ENCODE data around the gene USP6.
A peak's percentile ranks its signal among the peaks of the same experiment; 100 is the strongest.
"Not testable (repeated sequence)": the region's sequence is repeated elsewhere in the genome, so short reads cannot be mapped to it uniquely, and the experiment has no call there.

Gene USP6

GRCh38 chr17:5111402-5112204 is 4.2 kb upstream of the USP6 start, which contains the start of gene ZNF232:
ZNF232 (minus strand) TSS chr17:5111878; CDS start chr17:5111822, 56 bp downstream.
- ATAC-seq: peak; percentile 94
- H3K4me1 Mint-ChIP-seq: peaks cover 31% of the 10 kb centered on the region
- H3K27ac Mint-ChIP-seq: peak within 1 kb of the TSS; percentile 67
- no peaks in the 10 kb centered on the region for H3K9me3 Mint-ChIP-seq
- peak within 1 kb of the TSS; percentile 80 for H3K4me3 Mint-ChIP-seq
- peak; percentile 89 to 96 for DNase-seq (ENCODE audit: low spot score in 2 of 2)
- H3K36me3 Mint-ChIP-seq: peaks cover 59% of the 10 kb centered on the region

GRCh38 chr17:5118219-5118618 is 2.4 kb downstream of the USP6 start:
- ATAC-seq (peak; percentile 38), DNase-seq (ENCODE audit: low spot score in 2 of 2) (no peak)
- Mint-ChIP-seq H3K27ac (no peak overlapping the region), H3K9me3 (no peaks in the 10 kb centered on the region), H3K4me1 (peaks cover 7% of the 10 kb centered on the region), H3K36me3 (peaks cover 13% of the 10 kb centered on the region), H3K4me3 (no peak overlapping the region)

GRCh38 chr17:5120036-5120435 is 4.2 kb downstream of the USP6 start:
- H3K36me3 Mint-ChIP-seq: no peaks in the 10 kb centered on the region
- no peak overlapping the region for H3K27ac Mint-ChIP-seq
- no peaks in the 10 kb centered on the region for H3K9me3 Mint-ChIP-seq
- DNase-seq (ENCODE audit: low spot score in 2 of 2) (no peak), ATAC-seq (no peak)
- peaks cover 7% of the 10 kb centered on the region for H3K4me1 Mint-ChIP-seq
- no peak overlapping the region for H3K4me3 Mint-ChIP-seq

GRCh38 chr17:5120436-5121185 is 4.8 kb downstream of the USP6 start:
- ATAC-seq; DNase-seq (ENCODE audit: low spot score in 2 of 2); H3K9me3 Mint-ChIP-seq; H3K27ac Mint-ChIP-seq; H3K4me1 Mint-ChIP-seq; H3K4me3 Mint-ChIP-seq; H3K36me3 Mint-ChIP-seq: not testable (repeated sequence)

GRCh38 chr17:5121186-5121841 is 5.5 kb downstream of the USP6 start:
- Mint-ChIP-seq H3K36me3 (no peaks in the 10 kb centered on the region), H3K9me3 (no peaks in the 10 kb centered on the region), H3K4me1 (peaks cover 7% of the 10 kb centered on the region), H3K27ac (no peak overlapping the region), H3K4me3 (peak overlapping the region; percentile 44)
- ATAC-seq: no peak
- DNase-seq (ENCODE audit: low spot score in 2 of 2): no peak

- ATAC-seq; H3K27ac Mint-ChIP-seq; DNase-seq (ENCODE audit: low spot score in 2 of 2): not testable (repeated sequence)
Observed at GRCh38 chr17:5122056-5122455, 6.2 kb downstream of the USP6 start.

GRCh38 chr17:5122586-5123342 is 6.9 kb downstream of the USP6 start:
- peak overlapping the region; percentile 44 for H3K4me3 Mint-ChIP-seq
- peak; percentile 35 for ATAC-seq
- no peak for DNase-seq (ENCODE audit: low spot score in 2 of 2)

More at GRCh38 chr17:5122056-5122455, 6.2 kb downstream of the USP6 start:
- not testable (repeated sequence) for H3K36me3 Mint-ChIP-seq, H3K4me1 Mint-ChIP-seq, H3K9me3 Mint-ChIP-seq
- H3K4me3 Mint-ChIP-seq: peak overlapping the region; percentile 44

GRCh38 chr17:5123343-5124124 is 7.7 kb downstream of the USP6 start:
- Mint-ChIP-seq H3K9me3 (no peaks in the 10 kb centered on the region), H3K4me1 (peaks cover 7% of the 10 kb centered on the region), H3K4me3 (no peak overlapping the region), H3K36me3 (no peaks in the 10 kb centered on the region), H3K27ac (no peak overlapping the region)
- ATAC-seq (peak; percentile 51), DNase-seq (ENCODE audit: low spot score in 2 of 2) (no peak)

More at GRCh38 chr17:5122586-5123342, 6.9 kb downstream of the USP6 start:
- Mint-ChIP-seq H3K4me1 (peaks cover 7% of the 10 kb centered on the region), H3K36me3 (no peaks in the 10 kb centered on the region), H3K9me3 (no peaks in the 10 kb centered on the region), H3K27ac (no peak overlapping the region)

- ATAC-seq; H3K4me1 Mint-ChIP-seq; DNase-seq (ENCODE audit: low spot score in 2 of 2); H3K27ac Mint-ChIP-seq; H3K36me3 Mint-ChIP-seq; H3K9me3 Mint-ChIP-seq; H3K4me3 Mint-ChIP-seq: not testable (repeated sequence)
Observed at GRCh38 chr17:5124125-5124760, 8.4 kb downstream of the USP6 start.

- H3K36me3 Mint-ChIP-seq, H3K4me1 Mint-ChIP-seq, H3K27ac Mint-ChIP-seq, ATAC-seq, H3K4me3 Mint-ChIP-seq, H3K9me3 Mint-ChIP-seq: not testable (repeated sequence)
- DNase-seq (ENCODE audit: low spot score in 2 of 2): peak in 1 of 2 donors; percentile 35
Observed at GRCh38 chr17:5124896-5125295, 9.1 kb downstream of the USP6 start.

GRCh38 chr17:5126719-5127488 is 11.1 kb downstream of the USP6 start:
- Mint-ChIP-seq H3K4me3 (no peak overlapping the region), H3K4me1 (peaks cover 2% of the 10 kb centered on the region), H3K36me3 (no peaks in the 10 kb centered on the region), H3K27ac (no peak overlapping the region), H3K9me3 (no peaks in the 10 kb centered on the region)
- DNase-seq (ENCODE audit: low spot score in 2 of 2): peak in 1 of 2 donors; percentile 25
- no peak for ATAC-seq

GRCh38 chr17:5127910-5128309 is 12.1 kb downstream of the USP6 start:
- no peaks in the 10 kb centered on the region for H3K36me3 Mint-ChIP-seq
- ATAC-seq: no peak
- H3K9me3 Mint-ChIP-seq: no peaks in the 10 kb centered on the region
- DNase-seq (ENCODE audit: low spot score in 2 of 2): peak in 1 of 2 donors; percentile 40
- no peak overlapping the region for H3K27ac Mint-ChIP-seq
- no peaks in the 10 kb centered on the region for H3K4me1 Mint-ChIP-seq
- no peak overlapping the region for H3K4me3 Mint-ChIP-seq

- ATAC-seq, H3K27ac Mint-ChIP-seq, H3K9me3 Mint-ChIP-seq, H3K4me1 Mint-ChIP-seq, H3K36me3 Mint-ChIP-seq, H3K4me3 Mint-ChIP-seq: not testable (repeated sequence)
- peak in 1 of 2 donors; percentile 40 for DNase-seq (ENCODE audit: low spot score in 2 of 2)
Observed at GRCh38 chr17:5128387-5128786, 12.6 kb downstream of the USP6 start.
